ENCODE results near the gene DLGAP1. TPM values are rescaled to one million over a fixed set of nuclear protein-coding genes. Genes with fewer than 3 reads are reported as not detected.

DLGAP1 gene
- total and polyA plus RNA-seq, 2 of the 13 experiments (the other 11 are each of a cell fraction or from before 2014, with no cell fraction given), result 0.01 TPM; not detected in 1

GRCh38 chr18:3652380-3653262 lies 802.5 kb downstream of the DLGAP1 start (continued):
- TF ChIP-seq SSRP1 (CRISPR knock-in tag; IDR thresholded peaks at IDR 0.05), result no peak; the same call in 1 of the 2 replicates
- peak; percentile 51; the same call in 1 of the 2 replicates for TF ChIP-seq ZNF121 (CRISPR knock-in tag; IDR thresholded peaks at IDR 0.05)
- TF ChIP-seq ZNF460 (CRISPR knock-in tag; IDR thresholded peaks at IDR 0.05; ENCODE audit: borderline replicate concordance), result no peak
- no peak for TF ChIP-seq CREBL2 (CRISPR knock-in tag; IDR thresholded peaks at IDR 0.05; ENCODE audit: borderline replicate concordance)
- no peak for TF ChIP-seq KDM4B (CRISPR knock-in tag; IDR thresholded peaks at IDR 0.05)
- no peak for TF ChIP-seq CSRNP1 (CRISPR knock-in tag; IDR thresholded peaks at IDR 0.05)
- no peak for TF ChIP-seq ZNF431 (CRISPR knock-in tag; IDR thresholded peaks at IDR 0.05; ENCODE audit: borderline replicate concordance, low read depth)
- TF ChIP-seq ZNF782 (CRISPR knock-in tag; IDR thresholded peaks at IDR 0.05; ENCODE audit: borderline replicate concordance), result no peak
- TF ChIP-seq ZNF652 (CRISPR knock-in tag; IDR thresholded peaks at IDR 0.05; ENCODE audit: borderline replicate concordance, low read depth), result no peak
- no peak for TF ChIP-seq YEATS4 (CRISPR knock-in tag; IDR thresholded peaks at IDR 0.05; ENCODE audit: borderline replicate concordance)
- TF ChIP-seq EZH2 (conservative IDR thresholded peaks at IDR 0.05; ENCODE audit: low read depth, low read length), result no peak
- no peak; the same call in 1 of the 2 replicates for TF ChIP-seq KMT2B (CRISPR knock-in tag; IDR thresholded peaks at IDR 0.05)
- TF ChIP-seq KAT8 (CRISPR knock-in tag; IDR thresholded peaks at IDR 0.05), result no peak; the same call in 1 of the 2 replicates
- no peak for TF ChIP-seq CHCHD3 (CRISPR knock-in tag; IDR thresholded peaks at IDR 0.05)
- TF ChIP-seq FOXP1 (IDR thresholded peaks at IDR 0.05), result no peak
- TF ChIP-seq FOXP1 (CRISPR knock-in tag; IDR thresholded peaks at IDR 0.05), result no peak
- no peak for TF ChIP-seq ZNF850 (CRISPR knock-in tag; conservative IDR thresholded peaks at IDR 0.05)
- no peak for TF ChIP-seq ZNF224 (CRISPR knock-in tag; IDR thresholded peaks at IDR 0.05)
- TF ChIP-seq MXD3 (CRISPR knock-in tag; IDR thresholded peaks at IDR 0.05), result no peak
- TF ChIP-seq RNF2 (conservative IDR thresholded peaks at IDR 0.05; ENCODE audit: low read depth), result no peak
- TF ChIP-seq GZF1 (CRISPR knock-in tag; IDR thresholded peaks at IDR 0.05), result no peak
- no peak for TF ChIP-seq RFX5 (IDR thresholded peaks at IDR 0.05; ENCODE audit: low read depth, low read length)
- TF ChIP-seq ZBTB26 (CRISPR knock-in tag; IDR thresholded peaks at IDR 0.05; ENCODE audit: borderline replicate concordance), result no peak
- no peak for TF ChIP-seq TARDBP (CRISPR knock-in tag; IDR thresholded peaks at IDR 0.05)
- TF ChIP-seq ZNF232 (CRISPR knock-in tag; IDR thresholded peaks at IDR 0.05; ENCODE audit: borderline replicate concordance), result no peak
- no peak for TF ChIP-seq ZNF446 (CRISPR knock-in tag; IDR thresholded peaks at IDR 0.05)
- no peak for TF ChIP-seq NR0B2 (CRISPR knock-in tag; IDR thresholded peaks at IDR 0.05)
- TF ChIP-seq ZSCAN30 (CRISPR knock-in tag; IDR thresholded peaks at IDR 0.05), result no peak
- TF ChIP-seq MIXL1 (CRISPR knock-in tag; IDR thresholded peaks at IDR 0.05), result no peak
- TF ChIP-seq ZNF225 (CRISPR knock-in tag; IDR thresholded peaks at IDR 0.05), result no peak

Data from HepG2 (cell line).